Liver (tissue), 3 donors: ENCODE measurements around the gene PREP.

ENCODE experiments used
- CTCF ChIP-seq: fragments of 150-350 bp; IDR thresholded peaks from 2 replicates; pipeline ENCODE4 v1.5.1; 2017; ENCODE audit warnings: improper control_type of control experiment, low read depth, low read length; ENCODE audit not compliant: missing input control
- FOXA1 ChIP-seq: IDR thresholded peaks from 2 replicates; pipeline ENCODE4 v1.6.1; 2016; ENCODE audit warnings: antibody characterized with exemption
- GABPA ChIP-seq, 2 donors: IDR thresholded peaks in 1 of 2; conservative IDR thresholded peaks in 1 of 2; 2 replicates each; pipeline ENCODE4 v1.6.1; 2016; ENCODE audit warnings: antibody characterized with exemption in 2 of 2, mild to moderate bottlenecking in 1 of 2, moderate library complexity in 1 of 2
- JUND ChIP-seq, 2 donors: IDR thresholded peaks; 2 replicates each; pipeline ENCODE4 v1.6.1; 2016; ENCODE audit warnings: antibody characterized with exemption in 2 of 2
- MAX ChIP-seq: IDR thresholded peaks from 2 replicates; pipeline ENCODE4 v1.6.1; 2016; ENCODE audit warnings: antibody characterized with exemption
- TAF1 ChIP-seq: conservative IDR thresholded peaks from 2 replicates; pipeline ENCODE4 v1.6.1; 2016; ENCODE audit warnings: antibody characterized with exemption, mild to moderate bottlenecking
- YY1 ChIP-seq: IDR thresholded peaks from 2 replicates; pipeline ENCODE4 v1.6.1; 2016; ENCODE audit warnings: antibody characterized with exemption, mild to moderate bottlenecking
- donor health status: healthy.
- donor health status: healthy.

GRCh38 chr6:105449756-105450390 lies 47.0 kb upstream of the PREP start:
- TF ChIP-seq CTCF (no peak), TAF1 (no peak), MAX (no peak), FOXA1 (no peak), GABPA (IDR thresholded peaks at IDR 0.05 in 1 of 2, conservative IDR thresholded peaks at IDR 0.05 in 1 of 2) (no peak), JUND (IDR thresholded peaks at IDR 0.05) (no peak), YY1 (no peak)
